Stomach (tissue), 9 donors: ENCODE results near the gene HSPA1L. TPM values are rescaled to one million over a fixed set of nuclear protein-coding genes. Genes with fewer than 3 reads are reported as not detected.
"Not testable (repeated sequence)": the region's sequence is repeated elsewhere in the genome, so short reads cannot be mapped to it uniquely, and the experiment has no call there.

ENCODE experiments used
- DNase-seq, 2 donors: peaks; one replicate each; pipeline versions ENCODE4 v3.0.0 to v3.0.0-alpha.2; 2013 to 2019
- H3K27ac ChIP-seq, 5 donors: fragments of 200-600 bp in 4 of 5; sonication (generic) in 4 of 5; one replicate each; pipeline ENCODE4 v1.5.1; 2013 to 2019; ENCODE audit warnings: mild to moderate bottlenecking in 1 of 5, moderate library complexity in 1 of 5
- H3K27me3 ChIP-seq, 3 donors: fragments of 200-600 bp; sonication (generic); one replicate each; pipeline ENCODE4 v1.5.1; 2017 to 2019; ENCODE audit warnings: mixed run types in 1 of 3
- H3K36me3 ChIP-seq, 4 donors: fragments of 200-600 bp; sonication (generic); 1 replicate in 3 of 4; 2 replicates in 1 of 4; pipeline ENCODE4 v1.5.1; 2016 to 2019
- H3K4me1 ChIP-seq, 4 donors: fragments of 200-600 bp; sonication (generic); one replicate each; pipeline ENCODE4 v1.5.1; 2016 to 2019
- H3K4me3 ChIP-seq, 4 donors: fragments of 200-600 bp; sonication (generic) in 3 of 4; one replicate each; pipeline ENCODE4 v1.5.1; 2016 to 2019; ENCODE audit warnings: mild to moderate bottlenecking in 1 of 4
- H3K9me3 ChIP-seq, 4 donors: fragments of 200-600 bp; sonication (generic); one replicate each; pipeline ENCODE4 v1.5.1; 2016 to 2019
- CTCF ChIP-seq, 7 experiments: fragments of 450-650 bp in 4 of 7; fragments of 200-600 bp in 3 of 7; sonication (generic) in 3 of 7; IDR thresholded peaks; one replicate each; pipeline ENCODE4 v1.5.1; 2016 to 2019; ENCODE audit warnings: antibody characterized with exemption in 7 of 7, control low read depth in 2 of 7, mild to moderate bottlenecking in 1 of 7
- EP300 ChIP-seq: sonication (generic); formaldehyde crosslinking; IDR thresholded peaks from one replicate; pipeline ENCODE4 v1.6.1; 2017; ENCODE audit warnings: antibody characterized with exemption
- POLR2A ChIP-seq, 4 donors: fragments of 450-650 bp; IDR thresholded peaks; one replicate each; pipeline ENCODE4 v1.6.1; 2016; ENCODE audit warnings: antibody characterized with exemption in 4 of 4, control low read depth in 2 of 4, mild to moderate bottlenecking in 1 of 4, moderate library complexity in 1 of 4
- POLR2AphosphoS5 ChIP-seq, 3 donors: sonication (generic); formaldehyde crosslinking; IDR thresholded peaks; one replicate each; pipeline ENCODE4 v1.6.1; 2016; ENCODE audit warnings: antibody characterized with exemption in 3 of 3
- WGBS, 5 donors: extraction: QIAGEN DNeasy Blood & Tissue Kit in 3 of 5; methylation state at CpG; one replicate each; pipeline versions ENCODE4 v1.1.5 to v1.1.7; 2013 to 2018; 5-methylcytosine and 5-hydroxymethylcytosine counted together
- intact Hi-C: fragments of 100-400 bp; cut with DNase I; formaldehyde crosslinking; loops from one replicate; pipeline ENCODE4 v1.15.1; 2023; ENCODE audit warnings: low total_unique reads
- polyA plus RNA-seq, 3 donors: library from polyadenylated mRNA; stranded (reverse); fragments of 200-250 nt; gene quantifications; one replicate each; pipeline ENCODE4 v1.2.3, GENCODE V29; 2013
- total RNA-seq, 5 donors: library from RNA; depleted of rRNA; stranded (reverse); fragments of >200 nt; gene quantifications; one replicate each; pipeline versions ENCODE4 v1.1.0 to v1.2.3, GENCODE V29; 2014 to 2016
- donor health status: healthy with polysubstance abuse.
- donor health status: Bipolar disorder and iron deficiency.
- donor health status: healthy.

HSPA1L gene
- total and polyA plus RNA-seq, 8 donors = 0.46 to 1.7 (median 0.98) TPM; not detected in 3

GRCh38 chr6:31822036-31822821 is 7.1 kb upstream of the HSPA1L start:
- Histone ChIP-seq H3K36me3 (no peaks in the 10 kb centered on the region), H3K27ac (peak overlapping the region; percentile 89 to 99 (median 98)), H3K4me3 (peak overlapping the region; percentile 41 to 54 (median 48)), H3K4me1 (peaks cover 61 to 89% (median 81%) of the 10 kb centered on the region in 4 donors), H3K27me3 (no peaks in the 10 kb centered on the region), H3K9me3 (no peaks in the 10 kb centered on the region)
- intact Hi-C loops = no loop called here
- peak; percentile 88 to 93 for DNase-seq
- WGBS, 5 donors = 1 to 2% (median 1%) methylated on average over 22 to 25 of the region's 25 CpGs
- TF ChIP-seq POLR2A (IDR thresholded peaks at IDR 0.05) (peak in 1 of 4 donors; percentile 62), POLR2AphosphoS5 (IDR thresholded peaks at IDR 0.05) (peak; percentile 89 to 94 (median 91)), CTCF (IDR thresholded peaks at IDR 0.05) (no peak), EP300 (peak; percentile 17)

GRCh38 chr6:31821301-31822035 is 6.4 kb upstream of the HSPA1L start:
- WGBS, 5 donors = 1 to 4% (median 3%) methylated on average over 38 to 39 of the region's 39 CpGs
- H3K4me3 ChIP-seq = peak overlapping the region; percentile 41 to 54 (median 48)
- H3K36me3 ChIP-seq = no peaks in the 10 kb centered on the region
- H3K4me1 ChIP-seq = peaks cover 59 to 85% (median 78%) of the 10 kb centered on the region in 4 donors
- intact Hi-C loops = no loop called here
- peak overlapping the region; percentile 89 to 99 (median 98) for H3K27ac ChIP-seq
- TF ChIP-seq POLR2AphosphoS5 (IDR thresholded peaks at IDR 0.05) (peak in 2 of 3 donors; percentile 13 to 31), POLR2A (IDR thresholded peaks at IDR 0.05) (no peak)
- H3K27me3 ChIP-seq = no peaks in the 10 kb centered on the region
- no peaks in the 10 kb centered on the region for H3K9me3 ChIP-seq
- peak; percentile 84 to 87 for DNase-seq

GRCh38 chr6:31820399-31820798 is 5.3 kb upstream of the HSPA1L start:
- intact Hi-C loops, DNase-seq: not testable (repeated sequence)

GRCh38 chr6:31819871-31820299 is 4.8 kb upstream of the HSPA1L start:
- Histone ChIP-seq H3K4me3 (peak overlapping the region in 1 of 4 donors; percentile 47), H3K4me1 (peaks cover 48 to 72% (median 65%) of the 10 kb centered on the region in 4 donors), H3K9me3 (no peaks in the 10 kb centered on the region), H3K27ac (peak overlapping the region; percentile 77 to 99 (median 98)), H3K27me3 (no peaks in the 10 kb centered on the region), H3K36me3 (no peaks in the 10 kb centered on the region)
- peak in 1 of 2 donors; percentile 46 for DNase-seq
- TF ChIP-seq POLR2AphosphoS5 (IDR thresholded peaks at IDR 0.05) (no peak), CTCF (IDR thresholded peaks at IDR 0.05) (no peak), POLR2A (IDR thresholded peaks at IDR 0.05) (no peak), EP300 (no peak)
- intact Hi-C loops = no loop called here

More at GRCh38 chr6:31820399-31820798, 5.3 kb upstream of the HSPA1L start:
- Histone ChIP-seq H3K4me1 (peaks cover 49 to 74% (median 68%) of the 10 kb centered on the region in 4 donors), H3K27ac (peak overlapping the region; percentile 77 to 99 (median 98))
- H3K9me3 ChIP-seq, H3K27me3 ChIP-seq, H3K36me3 ChIP-seq, H3K4me3 ChIP-seq: not testable (repeated sequence)
- 77 to 85% (median 84%) methylated on average over 9 to 10 of the region's 10 CpGs for WGBS, 5 donors

- peak overlapping the region; percentile 89 to 99 (median 98) for H3K27ac ChIP-seq
- H3K27me3 ChIP-seq, intact Hi-C loops, H3K9me3 ChIP-seq, DNase-seq, H3K36me3 ChIP-seq: not testable (repeated sequence)
- peaks cover 40 to 69% (median 58%) of the 10 kb centered on the region in 4 donors for H3K4me1 ChIP-seq
- WGBS, 5 donors = 27 to 52% (median 35%) methylated on average over 8 of the region's 8 CpGs
- peak overlapping the region; percentile 47 to 60 (median 51) for H3K4me3 ChIP-seq
Measured at GRCh38 chr6:31817929-31818511, 2.9 kb upstream of the HSPA1L start.

GRCh38 chr6:31817133-31817928 is 2.2 kb upstream of the HSPA1L start:
- H3K9me3 ChIP-seq, DNase-seq, H3K27me3 ChIP-seq, intact Hi-C loops, H3K36me3 ChIP-seq: not testable (repeated sequence)
- peaks cover 36 to 62% (median 53%) of the 10 kb centered on the region in 4 donors for H3K4me1 ChIP-seq
- WGBS, 5 donors = 19 to 36% (median 27%) methylated on average over 13 to 18 of the region's 37 CpGs
- H3K4me3 ChIP-seq = peak overlapping the region; percentile 47 to 60 (median 51)
- peak overlapping the region; percentile 79 to 99 (median 98) for H3K27ac ChIP-seq
